ENCODE results near the gene MEGF8.

Gene MEGF8

GRCh38 chr19:42287017-42287826 is 38.2 kb upstream of the MEGF8 start:
- no peak for DNase-seq (ENCODE audit: low read depth)

- DNase-seq (ENCODE audit: low read depth), result no peak
Observed at GRCh38 chr19:42287827-42288107, 37.7 kb upstream of the MEGF8 start.

GRCh38 chr19:42288387-42288786 is 37.0 kb upstream of the MEGF8 start:
- DNase-seq (ENCODE audit: low read depth), result no peak

GRCh38 chr19:42288881-42289555 is 36.4 kb upstream of the MEGF8 start:
- DNase-seq (ENCODE audit: low read depth), result no peak

- DNase-seq (ENCODE audit: low read depth), result no peak
Observed at GRCh38 chr19:42289556-42290041, 35.8 kb upstream of the MEGF8 start.

- DNase-seq (ENCODE audit: low read depth), result no peak
Observed at GRCh38 chr19:42290136-42290522, 35.3 kb upstream of the MEGF8 start.

GRCh38 chr19:42290523-42291434 is 34.7 kb upstream of the MEGF8 start:
- DNase-seq (ENCODE audit: low read depth), result no peak

GRCh38 chr19:42291435-42291810 is 34.0 kb upstream of the MEGF8 start:
- DNase-seq (ENCODE audit: low read depth), result no peak

GRCh38 chr19:42292042-42292960 is 33.1 kb upstream of the MEGF8 start:
- no peak for DNase-seq (ENCODE audit: low read depth)

GRCh38 chr19:42292963-42293362 is 32.5 kb upstream of the MEGF8 start:
- no peak for DNase-seq (ENCODE audit: low read depth)

GRCh38 chr19:42293540-42293939 is 31.9 kb upstream of the MEGF8 start:
- DNase-seq (ENCODE audit: low read depth), result no peak

- no peak for DNase-seq (ENCODE audit: low read depth)
Observed at GRCh38 chr19:42293948-42294347, 31.5 kb upstream of the MEGF8 start.

- DNase-seq (ENCODE audit: low read depth), result no peak
Observed at GRCh38 chr19:42294471-42295137, 30.8 kb upstream of the MEGF8 start.

GRCh38 chr19:42295342-42295741 is 30.1 kb upstream of the MEGF8 start:
- no peak for DNase-seq (ENCODE audit: low read depth)

GRCh38 chr19:42295831-42296525 is 29.5 kb upstream of the MEGF8 start:
- DNase-seq (ENCODE audit: low read depth), result no peak

- DNase-seq (ENCODE audit: low read depth), result no peak
Observed at GRCh38 chr19:42297039-42297438, 28.4 kb upstream of the MEGF8 start.

GRCh38 chr19:42301646-42302203 is 23.7 kb upstream of the MEGF8 start, which contains the start of gene PRR19:
Gene PRR19 (plus strand): TSS chr19:42302132. CDS start chr19:42309585, 7,453 bp downstream.
- no peak for DNase-seq (ENCODE audit: low read depth)

GRCh38 chr19:42303101-42303464 is 22.4 kb upstream of the MEGF8 start:
- no peak for DNase-seq (ENCODE audit: low read depth)

GRCh38 chr19:42303876-42304275 is 21.6 kb upstream of the MEGF8 start:
- no peak for DNase-seq (ENCODE audit: low read depth)

GRCh38 chr19:42306646-42307045 is 18.8 kb upstream of the MEGF8 start:
- no peak for DNase-seq (ENCODE audit: low read depth)

All from CMK (cell line).